NCI-H1417 treated with DMSO at 0.1 percent for 48 hours (cell line): ENCODE results near the gene SLC6A13.

ENCODE experiments used
- DNase-seq: peaks from one replicate; lab custom pipeline; 2025; lab: John Stamatoyannopoulos, UW

The SLC6A13 gene

DNA sequence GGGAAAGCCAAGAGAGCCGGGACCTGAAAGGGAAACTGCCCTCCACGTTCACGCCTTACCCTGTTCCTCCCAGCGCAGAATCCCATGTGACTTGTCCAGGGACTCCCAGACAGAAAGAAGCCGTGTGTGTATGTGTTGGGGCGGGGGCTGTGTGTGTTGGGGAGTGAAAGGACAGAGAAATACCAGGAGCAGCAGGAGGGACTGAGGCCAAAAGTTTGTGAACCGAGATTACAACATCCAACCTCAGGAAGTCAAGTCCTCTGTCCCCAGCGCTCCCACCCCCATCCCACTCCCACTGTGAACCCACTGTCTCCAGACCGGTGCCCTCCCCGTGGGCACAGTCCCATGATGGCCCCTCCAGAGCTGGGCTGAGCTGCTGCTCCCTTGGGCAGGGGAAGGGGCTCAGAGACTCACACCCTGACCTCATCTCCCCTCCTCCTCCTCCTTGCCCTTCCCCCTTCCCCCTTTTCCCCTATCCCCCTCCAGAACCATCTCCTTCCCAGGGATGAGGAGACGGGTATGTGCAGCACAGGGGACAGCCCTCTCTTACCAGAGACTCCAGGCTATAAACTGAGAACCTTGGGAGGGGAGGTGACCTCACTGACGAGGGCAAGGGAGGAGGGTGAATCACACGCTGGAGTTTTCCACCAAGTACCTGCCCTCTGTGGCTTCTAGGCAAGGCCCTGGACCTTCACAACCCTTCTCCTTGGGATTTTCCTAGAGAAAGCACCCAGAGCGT is 48.5 kb downstream of the SLC6A13 start, which contains the start of gene SLC6A12:
TSS of gene SLC6A12 (minus strand) at position 155 of the 739 bp plus-strand sequence. CDS start 4,171 bp downstream, outside the sequence.
- no peak for DNase-seq

DNA sequence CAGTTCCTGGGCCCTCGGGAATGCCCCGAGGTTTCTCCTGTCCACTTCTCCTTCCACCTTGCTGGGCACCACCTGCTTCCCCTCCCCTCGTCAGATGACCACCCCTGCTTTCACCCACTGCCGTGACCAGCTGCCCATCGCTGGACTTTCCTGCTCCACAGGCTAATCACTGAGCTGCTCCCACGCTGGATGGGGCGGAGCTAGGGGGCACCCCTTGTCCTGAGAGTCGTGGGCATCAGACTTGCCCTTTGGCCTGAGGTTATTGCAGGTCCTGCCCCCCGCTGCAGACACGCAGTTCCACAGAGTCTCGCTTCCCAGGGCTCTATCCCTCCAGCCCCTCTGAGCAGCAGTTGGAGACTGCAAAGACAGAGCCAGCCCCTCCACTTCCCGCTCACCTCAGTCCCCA is 49.1 kb downstream of the SLC6A13 start:
- DNase-seq, result no peak

DNA sequence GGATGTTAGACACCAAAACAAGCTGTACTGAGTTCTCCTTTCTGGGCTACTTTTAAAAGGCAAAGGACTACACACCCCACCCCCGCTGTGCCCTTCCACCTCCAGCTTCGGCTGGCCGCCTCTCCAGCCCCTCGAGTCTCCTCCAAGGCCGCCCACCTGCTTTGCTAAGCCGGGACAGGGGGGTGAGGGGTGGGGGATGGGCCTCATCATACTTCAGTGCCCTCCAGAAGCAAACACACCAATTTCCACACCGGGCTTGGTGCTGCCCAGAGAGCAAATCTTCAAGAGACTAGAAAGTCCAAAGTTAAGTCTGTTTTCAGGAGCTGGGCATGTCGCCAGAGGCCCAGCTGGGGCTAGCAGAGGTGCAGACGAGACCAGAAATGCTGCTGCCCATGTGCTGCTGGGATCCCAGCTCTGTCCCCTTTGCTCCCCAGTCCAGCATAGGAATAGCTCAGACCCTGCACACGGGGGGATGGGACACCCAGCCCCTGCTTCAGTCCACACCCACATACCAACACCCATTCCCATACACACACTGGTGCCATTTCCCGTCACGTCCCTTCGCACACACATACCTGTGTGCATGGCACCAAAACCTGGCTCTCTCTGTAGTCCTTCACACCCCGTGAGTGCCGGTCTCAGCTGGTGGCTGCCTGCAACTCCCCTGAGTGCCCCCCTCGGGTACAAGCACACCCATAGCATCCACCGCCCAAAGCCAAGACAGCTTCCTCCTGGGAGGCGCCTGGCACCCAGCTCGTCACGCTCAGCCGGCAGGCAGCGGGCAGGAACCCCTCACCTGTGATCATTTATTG is 49.7 kb downstream of the SLC6A13 start:
- DNase-seq, result no peak

- no peak for DNase-seq
Observed at GRCh38 chr12:212415-212714, 50.3 kb downstream of the SLC6A13 start.

DNA sequence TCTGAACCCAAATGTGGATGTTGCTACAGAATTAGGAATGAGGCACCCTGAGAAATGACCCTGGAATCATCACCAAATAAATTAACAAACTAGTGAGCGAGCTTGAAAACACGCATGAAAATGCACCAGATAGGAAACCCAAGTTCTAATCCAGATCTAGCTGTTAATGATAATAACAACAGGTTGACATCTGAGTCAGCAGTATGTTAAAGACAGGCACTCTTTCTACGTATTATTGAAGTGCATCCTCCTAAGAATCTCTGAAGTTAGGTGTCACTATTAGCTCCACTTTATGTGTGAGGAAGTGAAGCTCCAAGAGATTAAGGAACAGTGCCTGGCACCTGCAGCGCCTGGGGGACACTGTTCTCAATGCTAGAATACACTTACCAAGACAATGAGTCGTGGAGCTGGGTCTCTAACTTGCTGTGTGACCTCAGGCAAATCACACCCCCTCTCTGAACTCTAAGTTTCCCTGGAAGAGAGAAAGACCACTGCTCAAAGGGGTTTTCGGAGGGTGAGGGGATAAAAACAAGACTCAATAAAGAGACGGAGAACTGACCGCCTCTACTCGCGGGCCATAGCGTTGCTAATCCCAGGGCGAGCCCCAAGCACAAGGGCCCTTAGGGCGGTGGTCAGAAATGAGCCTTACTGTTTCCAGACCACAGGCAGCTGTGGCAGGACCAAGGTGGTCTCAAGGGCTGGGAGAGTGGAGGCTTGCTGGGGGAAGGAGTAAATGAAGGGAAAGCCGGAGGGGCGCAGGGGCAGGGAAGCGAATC is 50.8 kb downstream of the SLC6A13 start:
- DNase-seq, result no peak

- DNase-seq, result no peak
Observed at GRCh38 chr12:211142-211465, 51.5 kb downstream of the SLC6A13 start.

- DNase-seq, result no peak
Observed at GRCh38 chr12:210277-211141, 52.1 kb downstream of the SLC6A13 start.

- DNase-seq, result no peak
Observed at GRCh38 chr12:209851-210250, 52.8 kb downstream of the SLC6A13 start.

- DNase-seq, result no peak
Observed at GRCh38 chr12:209246-209645, 53.4 kb downstream of the SLC6A13 start.

DNA sequence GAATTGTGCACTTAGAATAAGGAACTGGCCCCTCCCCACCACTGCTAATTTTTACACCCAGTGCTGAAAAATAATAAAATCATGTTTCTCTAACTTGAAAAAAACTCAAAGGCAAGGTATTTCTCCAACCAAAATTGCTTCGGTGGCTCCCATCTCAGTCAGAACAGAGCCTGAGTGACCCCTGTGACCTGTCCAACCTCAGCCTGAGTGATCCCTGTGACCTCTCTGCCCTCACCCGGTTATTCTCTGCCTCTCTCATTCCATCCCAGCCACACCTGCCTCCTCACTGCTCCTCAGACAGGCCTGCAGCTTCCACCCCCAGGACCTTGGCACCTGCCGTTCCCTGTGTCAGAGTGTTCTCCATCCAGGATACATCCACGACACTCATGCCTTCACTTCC is 53.8 kb downstream of the SLC6A13 start:
- DNase-seq, result no peak

DNA sequence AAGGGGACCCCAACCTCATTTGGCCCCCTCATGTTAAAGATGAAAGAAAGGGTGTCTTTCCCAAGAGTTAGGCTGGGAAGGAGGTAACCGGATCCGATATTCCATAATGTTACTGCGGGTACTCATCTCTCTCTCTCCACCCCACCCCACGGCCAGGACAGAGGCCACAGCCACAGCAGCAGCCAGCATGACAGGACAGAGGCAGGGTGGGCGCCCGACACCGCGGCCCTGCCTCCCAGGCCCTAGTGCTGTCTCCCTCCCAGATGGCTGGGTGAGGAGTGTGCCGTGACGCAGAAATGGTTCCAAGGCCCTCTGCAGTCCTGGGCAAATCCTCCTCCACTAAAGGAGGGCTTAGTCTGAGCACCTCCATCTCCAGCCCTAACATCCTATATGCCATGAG is 54.8 kb downstream of the SLC6A13 start:
- no peak for DNase-seq

DNA sequence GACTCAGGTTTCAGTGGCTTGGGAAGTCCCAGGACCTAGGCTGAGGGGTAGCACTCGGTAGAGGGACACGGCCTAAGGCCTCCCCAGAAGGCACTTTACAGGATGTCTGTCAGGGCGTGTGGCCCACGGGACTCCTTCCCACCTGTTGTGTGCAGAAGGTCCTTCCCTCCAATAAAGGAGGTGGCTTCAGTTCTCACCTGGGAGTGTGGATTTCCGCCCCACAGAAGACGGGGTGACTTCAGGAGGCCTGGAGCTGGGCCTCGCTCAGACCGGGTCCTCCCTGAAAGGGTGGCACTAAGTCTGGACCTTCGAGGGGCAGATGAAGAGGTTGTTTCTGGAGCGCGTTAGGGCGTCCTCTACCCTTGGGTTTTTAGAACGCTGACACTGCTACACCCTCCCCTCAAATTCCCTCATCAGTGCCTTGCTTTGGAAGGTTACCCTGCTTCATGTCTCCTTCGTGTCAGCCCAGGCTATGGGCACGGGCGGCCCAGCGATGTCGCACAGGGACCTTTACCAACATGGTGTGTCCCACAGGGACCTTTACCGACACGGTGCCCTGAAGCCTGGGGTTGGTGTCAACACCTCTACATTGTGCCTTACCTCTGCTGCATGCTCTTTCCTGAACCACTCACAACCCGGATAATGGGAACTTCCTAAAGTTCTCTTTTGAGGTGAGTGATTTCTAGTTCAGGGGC is 55.7 kb downstream of the SLC6A13 start:
- no peak for DNase-seq

DNA sequence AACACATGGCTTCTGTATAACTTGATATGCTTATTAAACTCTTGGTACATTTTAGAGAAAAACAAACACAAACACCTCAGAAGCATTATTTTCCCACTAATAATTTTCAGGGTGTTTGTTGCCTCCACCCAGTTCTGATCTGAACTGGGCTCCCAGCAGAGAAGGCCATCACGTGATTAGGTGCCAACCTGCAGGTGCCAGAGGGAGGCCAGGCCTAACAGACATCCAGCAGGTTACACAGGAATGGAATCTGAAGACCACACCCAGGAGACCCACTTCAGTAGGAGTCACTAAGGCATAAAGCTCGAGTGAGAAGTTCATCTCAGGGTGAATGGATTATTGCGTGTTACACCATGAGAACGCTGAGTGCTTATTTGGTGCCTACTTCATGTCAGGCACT is 57.6 kb downstream of the SLC6A13 start:
- no peak for DNase-seq

- no peak for DNase-seq
Observed at GRCh38 chr12:204261-204678, 58.4 kb downstream of the SLC6A13 start.

DNA sequence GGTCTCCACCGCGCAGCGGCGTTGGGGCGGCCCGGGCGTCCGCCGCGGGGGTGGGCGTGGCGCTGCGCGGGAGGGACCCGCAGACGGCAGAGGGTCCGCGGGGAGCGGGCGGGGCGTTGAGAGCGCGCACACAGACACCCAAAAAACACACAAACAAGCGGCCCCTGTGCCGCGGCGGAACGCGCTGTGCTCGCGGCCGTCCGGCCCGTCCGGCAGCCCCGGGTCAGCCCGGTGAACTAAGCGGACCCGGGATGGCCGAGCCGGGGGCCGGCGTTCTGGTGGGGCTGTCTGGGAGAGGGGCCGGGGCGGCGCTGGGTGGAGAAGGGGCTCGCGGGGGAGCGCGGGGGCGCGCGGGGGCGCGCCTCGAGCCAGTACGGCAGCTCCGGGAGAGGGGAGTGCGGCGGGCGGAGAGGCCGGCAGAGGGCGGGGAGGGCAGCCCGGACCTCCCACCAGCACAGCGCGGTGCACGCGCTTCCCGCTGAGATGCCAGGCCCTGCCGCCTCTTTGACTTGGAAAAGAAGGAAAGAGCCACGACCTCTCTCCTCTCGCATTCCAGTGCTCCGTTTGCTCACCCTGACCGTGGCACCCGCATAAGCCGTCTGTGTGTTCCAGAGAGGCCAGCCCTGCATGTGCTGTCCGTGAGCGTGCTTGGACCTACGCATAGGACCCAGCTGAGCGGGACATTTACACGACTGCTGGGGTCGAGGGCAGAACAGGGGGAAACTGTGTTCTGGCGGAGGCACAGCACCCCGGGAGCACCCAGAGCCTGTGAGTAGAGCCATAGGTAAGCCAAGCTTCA is 59.0 kb downstream of the SLC6A13 start:
- no peak for DNase-seq

DNA sequence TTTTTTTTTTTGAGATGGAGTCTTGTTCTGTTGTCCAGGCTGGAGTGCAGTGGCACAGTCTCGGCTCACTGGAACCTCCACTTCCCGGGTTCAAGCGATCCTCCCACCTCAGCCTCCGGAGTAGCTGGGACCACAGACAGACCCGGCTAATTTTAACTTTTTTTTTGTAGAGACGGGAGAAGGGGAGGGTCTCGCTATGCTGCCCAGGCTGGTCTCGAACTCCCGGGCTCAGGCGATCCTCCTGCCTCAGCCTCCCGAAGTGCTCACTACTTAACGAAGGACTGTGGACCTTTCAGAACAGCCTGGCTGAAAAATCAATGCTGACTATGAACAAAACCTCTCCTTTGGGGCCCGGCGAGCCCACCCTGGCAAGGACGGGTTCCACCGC is 59.6 kb downstream of the SLC6A13 start:
- no peak for DNase-seq

GRCh38 chr12:202081-202731 is 60.4 kb downstream of the SLC6A13 start:
- peak; percentile 84 for DNase-seq

DNA sequence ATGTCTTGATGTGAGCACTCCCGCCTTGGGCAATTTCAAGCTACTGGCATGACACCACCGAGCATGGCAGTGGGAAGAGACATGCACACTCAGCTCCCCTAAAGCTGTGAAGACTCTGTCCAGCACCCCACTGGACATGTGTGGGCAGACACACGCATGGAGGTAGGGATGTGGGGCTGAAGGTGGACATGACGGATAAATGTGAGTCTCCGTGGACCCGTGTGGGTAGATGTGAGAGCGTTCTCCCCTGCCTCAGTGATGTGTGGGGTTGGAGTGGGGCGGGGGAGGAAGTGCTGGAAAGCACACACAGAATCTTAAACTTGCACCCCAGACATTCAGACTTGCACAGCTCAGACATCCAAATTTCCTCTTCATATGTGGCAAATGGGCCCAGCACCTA is 61.3 kb downstream of the SLC6A13 start:
- DNase-seq, result no peak

- no peak for DNase-seq
Observed at GRCh38 chr12:198705-199104, 63.9 kb downstream of the SLC6A13 start.
